ENCODE results near the gene PTPRR. TPM values are rescaled to one million over a fixed set of nuclear protein-coding genes. Genes with fewer than 3 reads are reported as not detected.
"Not testable (repeated sequence)": the region's sequence is repeated elsewhere in the genome, so short reads cannot be mapped to it uniquely, and the experiment has no call there.

The PTPRR gene
- total RNA-seq, 2 donors from 2014 or later: 0.37 to 0.51 TPM

DNA sequence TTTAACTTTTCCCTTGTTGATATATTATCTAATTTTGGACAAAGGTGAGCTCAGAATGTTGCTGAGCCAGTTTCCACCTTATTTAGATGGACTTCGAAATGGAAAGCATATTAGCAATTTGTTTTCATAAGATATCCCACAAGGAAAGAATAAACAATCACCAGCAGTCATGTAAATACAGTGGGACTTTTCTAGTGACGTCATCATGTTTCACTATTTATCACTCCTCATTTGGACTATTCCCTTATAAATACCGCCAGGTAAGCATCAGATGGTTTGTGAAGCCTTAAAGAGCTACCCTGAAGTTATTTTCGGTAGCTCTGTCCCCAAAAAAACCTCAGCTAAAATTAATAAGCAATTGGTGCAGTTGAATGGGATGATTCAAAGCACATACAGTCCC, 110.7 kb downstream of the PTPRR start:
- H3K36me3 ChIP-seq: no peaks in the 10 kb centered on the region
- no peak overlapping the region for H3K27ac ChIP-seq
- H3K9me3 ChIP-seq: no peaks in the 10 kb centered on the region
- H3K4me3 ChIP-seq: no peak overlapping the region
- DNase-seq (ENCODE audit: low spot score): no peak
- no peaks in the 10 kb centered on the region for H3K4me1 ChIP-seq
- TF ChIP-seq, protein P1, sequence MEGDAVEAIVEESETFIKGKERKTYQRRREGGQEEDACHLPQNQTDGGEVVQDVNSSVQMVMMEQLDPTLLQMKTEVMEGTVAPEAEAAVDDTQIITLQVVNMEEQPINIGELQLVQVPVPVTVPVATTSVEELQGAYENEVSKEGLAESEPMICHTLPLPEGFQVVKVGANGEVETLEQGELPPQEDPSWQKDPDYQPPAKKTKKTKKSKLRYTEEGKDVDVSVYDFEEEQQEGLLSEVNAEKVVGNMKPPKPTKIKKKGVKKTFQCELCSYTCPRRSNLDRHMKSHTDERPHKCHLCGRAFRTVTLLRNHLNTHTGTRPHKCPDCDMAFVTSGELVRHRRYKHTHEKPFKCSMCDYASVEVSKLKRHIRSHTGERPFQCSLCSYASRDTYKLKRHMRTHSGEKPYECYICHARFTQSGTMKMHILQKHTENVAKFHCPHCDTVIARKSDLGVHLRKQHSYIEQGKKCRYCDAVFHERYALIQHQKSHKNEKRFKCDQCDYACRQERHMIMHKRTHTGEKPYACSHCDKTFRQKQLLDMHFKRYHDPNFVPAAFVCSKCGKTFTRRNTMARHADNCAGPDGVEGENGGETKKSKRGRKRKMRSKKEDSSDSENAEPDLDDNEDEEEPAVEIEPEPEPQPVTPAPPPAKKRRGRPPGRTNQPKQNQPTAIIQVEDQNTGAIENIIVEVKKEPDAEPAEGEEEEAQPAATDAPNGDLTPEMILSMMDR (IDR thresholded peaks at IDR 0.05): no peak
- H3K27me3 ChIP-seq: no peaks in the 10 kb centered on the region

DNA sequence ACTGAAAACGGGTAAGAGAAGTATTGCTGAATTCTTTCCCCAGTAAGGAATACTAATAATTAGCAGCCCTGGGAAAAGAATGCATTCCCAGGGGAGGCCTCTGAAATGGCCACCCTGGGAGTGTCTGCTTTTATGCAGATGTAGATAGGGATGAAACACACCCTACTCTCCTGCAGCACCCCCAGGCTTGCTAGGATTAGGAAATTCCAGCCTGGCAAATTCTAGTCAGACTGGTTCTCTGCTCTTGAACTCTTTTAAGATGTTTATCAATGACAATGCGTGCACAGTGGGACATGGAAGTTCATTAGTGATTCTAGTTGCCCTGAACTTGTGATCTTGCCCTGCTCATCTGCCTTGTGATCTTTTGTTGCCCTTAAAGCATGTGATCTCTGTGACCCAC, 112.5 kb downstream of the PTPRR start:
- H3K36me3 ChIP-seq; H3K4me1 ChIP-seq; H3K27ac ChIP-seq; H3K4me3 ChIP-seq; H3K9me3 ChIP-seq; DNase-seq (ENCODE audit: low spot score); H3K27me3 ChIP-seq: not testable (repeated sequence)

DNA sequence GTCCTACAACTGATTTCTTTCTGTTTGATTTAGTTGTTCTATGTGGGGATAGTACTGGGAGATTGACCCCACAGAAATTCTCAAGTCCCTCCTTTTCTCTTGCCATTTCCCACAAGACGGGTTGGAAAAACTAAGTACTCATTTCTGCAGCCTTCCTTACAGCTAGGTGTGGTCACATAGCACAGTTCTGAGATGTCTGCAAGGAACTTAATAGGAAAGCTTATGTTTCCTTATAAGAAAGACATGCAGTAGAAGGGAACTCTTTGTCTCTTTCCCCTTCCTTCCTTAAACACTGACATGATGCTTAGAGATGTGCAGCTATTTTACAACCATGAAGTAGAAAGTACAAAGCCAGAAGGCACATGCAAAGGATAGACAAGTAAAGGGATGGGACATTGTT, 113.7 kb downstream of the PTPRR start:
- TF ChIP-seq, protein P1 (IDR thresholded peaks at IDR 0.05): no peak
- H3K27me3 ChIP-seq: no peaks in the 10 kb centered on the region
- H3K4me3 ChIP-seq: no peak overlapping the region
- H3K4me1 ChIP-seq: no peaks in the 10 kb centered on the region
- no peak for DNase-seq (ENCODE audit: low spot score)
- H3K27ac ChIP-seq: no peak overlapping the region
- H3K36me3 ChIP-seq: no peaks in the 10 kb centered on the region
- H3K9me3 ChIP-seq: no peaks in the 10 kb centered on the region

DNA sequence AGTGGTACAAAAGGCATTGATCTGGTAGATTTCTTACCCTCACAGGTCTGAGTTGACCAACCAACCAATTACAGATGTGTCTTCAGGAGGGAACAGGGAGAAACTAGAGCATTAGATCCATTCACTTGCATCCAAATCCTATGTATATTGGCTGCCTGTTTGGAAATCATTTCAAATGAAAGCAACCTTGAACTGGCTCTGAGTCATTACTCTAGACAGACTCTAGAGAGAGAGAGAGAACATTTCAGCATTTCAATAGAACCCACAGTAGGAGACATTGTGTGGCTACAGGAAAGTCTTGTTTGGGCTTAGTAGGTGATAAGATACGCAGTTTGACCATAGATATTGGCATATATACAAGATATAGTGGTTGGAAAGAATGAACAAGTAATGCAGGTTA, 114.5 kb downstream of the PTPRR start:
- no peaks in the 10 kb centered on the region for H3K36me3 ChIP-seq
- TF ChIP-seq, protein P1 (IDR thresholded peaks at IDR 0.05): no peak
- no peak overlapping the region for H3K4me3 ChIP-seq
- H3K9me3 ChIP-seq: no peaks in the 10 kb centered on the region
- no peak for DNase-seq (ENCODE audit: low spot score)
- no peak overlapping the region for H3K27ac ChIP-seq
- no peaks in the 10 kb centered on the region for H3K4me1 ChIP-seq
- H3K27me3 ChIP-seq: no peaks in the 10 kb centered on the region

DNA sequence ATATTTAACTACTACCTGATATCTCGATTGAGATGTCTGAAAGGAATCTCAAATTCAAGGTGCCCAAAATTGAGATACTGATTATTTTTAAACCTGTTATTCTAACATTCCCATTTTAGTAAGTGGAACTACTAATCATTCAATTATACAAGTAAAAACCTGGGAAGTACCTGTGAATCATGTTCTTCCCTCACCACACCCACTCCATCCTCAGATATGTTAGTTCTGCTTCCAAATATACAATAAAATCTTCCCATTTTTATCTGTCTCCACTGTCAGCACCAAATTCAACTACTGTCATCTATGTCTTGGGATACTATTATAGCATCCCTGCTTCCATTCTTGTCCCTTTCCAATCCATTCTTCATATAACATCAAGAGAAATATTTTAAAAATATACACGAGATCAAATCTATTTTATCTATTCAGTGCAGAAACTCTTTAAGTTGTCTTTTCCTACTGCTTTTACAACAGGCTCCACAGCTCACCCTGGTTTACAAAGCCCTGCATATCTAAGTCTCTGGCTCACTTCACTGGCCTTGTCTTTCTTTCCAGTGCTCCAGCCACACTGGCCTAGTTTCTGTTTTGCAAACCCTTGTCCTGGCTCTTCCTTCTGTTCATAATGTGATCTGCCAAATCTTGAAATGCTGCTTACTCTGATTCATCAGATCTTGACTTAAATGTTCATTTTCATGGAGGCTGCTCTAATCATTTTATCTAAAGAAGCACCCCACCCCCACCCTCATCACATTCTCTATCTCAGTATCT, 122.3 kb downstream of the PTPRR start:
- no peak for DNase-seq (ENCODE audit: low spot score)
- Histone ChIP-seq H3K4me1 (no peaks in the 10 kb centered on the region), H3K27me3 (no peaks in the 10 kb centered on the region), H3K4me3 (no peak overlapping the region), H3K36me3 (no peaks in the 10 kb centered on the region), H3K9me3 (no peaks in the 10 kb centered on the region), H3K27ac (no peak overlapping the region)
- TF ChIP-seq, protein P1 (IDR thresholded peaks at IDR 0.05): no peak

DNA sequence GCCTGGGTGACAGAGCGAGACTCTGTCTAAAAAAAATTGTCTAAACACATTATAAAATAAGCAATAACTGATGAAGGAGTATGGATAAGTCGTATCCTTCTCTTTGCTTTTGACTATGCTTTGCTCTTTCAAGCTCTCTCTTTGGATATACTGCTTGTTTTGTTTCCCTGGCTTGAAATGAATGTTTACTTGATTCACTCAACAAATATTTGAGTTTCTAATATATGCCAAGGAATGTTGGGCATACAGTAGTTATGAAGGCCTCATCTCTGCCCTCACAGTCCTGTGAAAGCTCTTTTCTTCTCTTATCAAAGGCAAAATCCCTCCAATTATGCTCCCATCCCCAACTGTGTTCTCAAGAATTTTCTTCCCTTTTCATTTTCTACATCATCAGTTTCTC, 123.5 kb downstream of the PTPRR start:
- no peak for DNase-seq (ENCODE audit: low spot score)

More for the DNA sequence above, 123.5 kb downstream of the PTPRR start:
- Histone ChIP-seq H3K27ac (no peak overlapping the region), H3K27me3 (no peaks in the 10 kb centered on the region), H3K4me1 (no peaks in the 10 kb centered on the region), H3K4me3 (no peak overlapping the region), H3K9me3 (no peaks in the 10 kb centered on the region), H3K36me3 (no peaks in the 10 kb centered on the region)
- TF ChIP-seq, protein P1 (IDR thresholded peaks at IDR 0.05): no peak

All from right atrium auricular region (tissue), 2 donors.